ENCODE data around the gene ARF5. TPM values are rescaled to one million over a fixed set of nuclear protein-coding genes. Genes with fewer than 3 reads are reported as not detected.

Gene ARF5
- total RNA-seq, 1 experiment from 2014 or later, result 172 TPM

DNA sequence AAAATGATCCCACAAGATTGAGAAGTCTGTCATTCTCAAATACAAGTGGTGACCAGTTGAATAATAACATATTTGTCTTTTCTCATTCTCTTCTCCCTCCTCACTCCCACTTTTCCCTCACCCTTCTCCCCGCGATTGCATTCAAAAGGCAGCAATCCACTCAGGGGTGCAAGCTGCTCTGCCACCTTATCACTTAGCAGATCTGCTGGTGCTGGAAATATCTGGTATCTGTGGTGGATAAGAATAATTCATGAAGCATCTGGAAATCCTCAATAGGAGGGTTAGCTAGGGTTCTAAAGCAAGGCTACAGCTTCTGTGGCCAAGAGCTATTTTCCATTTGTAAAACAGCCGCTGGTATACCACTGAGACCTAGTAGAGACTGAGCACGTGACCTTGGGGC is 46.7 kb upstream of the ARF5 start:
- TF ChIP-seq, protein P1, sequence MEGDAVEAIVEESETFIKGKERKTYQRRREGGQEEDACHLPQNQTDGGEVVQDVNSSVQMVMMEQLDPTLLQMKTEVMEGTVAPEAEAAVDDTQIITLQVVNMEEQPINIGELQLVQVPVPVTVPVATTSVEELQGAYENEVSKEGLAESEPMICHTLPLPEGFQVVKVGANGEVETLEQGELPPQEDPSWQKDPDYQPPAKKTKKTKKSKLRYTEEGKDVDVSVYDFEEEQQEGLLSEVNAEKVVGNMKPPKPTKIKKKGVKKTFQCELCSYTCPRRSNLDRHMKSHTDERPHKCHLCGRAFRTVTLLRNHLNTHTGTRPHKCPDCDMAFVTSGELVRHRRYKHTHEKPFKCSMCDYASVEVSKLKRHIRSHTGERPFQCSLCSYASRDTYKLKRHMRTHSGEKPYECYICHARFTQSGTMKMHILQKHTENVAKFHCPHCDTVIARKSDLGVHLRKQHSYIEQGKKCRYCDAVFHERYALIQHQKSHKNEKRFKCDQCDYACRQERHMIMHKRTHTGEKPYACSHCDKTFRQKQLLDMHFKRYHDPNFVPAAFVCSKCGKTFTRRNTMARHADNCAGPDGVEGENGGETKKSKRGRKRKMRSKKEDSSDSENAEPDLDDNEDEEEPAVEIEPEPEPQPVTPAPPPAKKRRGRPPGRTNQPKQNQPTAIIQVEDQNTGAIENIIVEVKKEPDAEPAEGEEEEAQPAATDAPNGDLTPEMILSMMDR (IDR thresholded peaks at IDR 0.05; ENCODE audit: insufficient read depth in 1 of 2, low read depth in 1 of 2, low read length in 1 of 2, severe bottlenecking in 1 of 2, unreplicated experiment in 1 of 2), result no peak
- H3K36me3 Mint-ChIP-seq (ENCODE audit: insufficient read depth, unreplicated experiment), result peaks cover 5% of the 10 kb centered on the region

DNA sequence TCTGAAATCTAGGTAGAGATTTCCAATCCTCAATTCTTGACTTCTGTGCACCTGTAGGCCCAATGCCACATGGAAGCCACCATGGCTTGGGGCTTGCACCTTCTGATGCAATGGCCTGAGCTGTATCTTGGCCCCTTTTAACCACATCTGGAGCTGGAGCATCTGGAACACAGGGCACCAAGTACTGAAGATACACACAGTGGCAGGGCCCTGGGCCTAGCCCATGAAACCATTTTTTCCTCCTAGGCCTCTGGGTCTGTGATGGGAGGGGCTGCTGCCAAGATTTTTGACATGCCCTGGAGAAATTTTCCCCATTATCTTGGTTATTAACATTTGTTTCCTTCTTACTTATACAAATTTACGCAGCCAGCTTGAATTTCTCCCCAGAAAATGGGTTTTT is 41.9 kb upstream of the ARF5 start:
- no peaks in the 10 kb centered on the region for H3K27me3 ChIP-seq (replicated peaks; ENCODE audit: control insufficient read depth, insufficient read depth, low read length)
- intact Hi-C loops (cut with micrococcal nuclease; ENCODE audit: unreplicated experiment), result no loop called here
- no peaks in the 10 kb centered on the region for H3K4me1 Mint-ChIP-seq (ENCODE audit: low read depth, unreplicated experiment)
- H3K27ac Mint-ChIP-seq (ENCODE audit: unreplicated experiment), result no peak overlapping the region
- no peaks in the 10 kb centered on the region for H3K27me3 Mint-ChIP-seq (ENCODE audit: insufficient read depth, unreplicated experiment)
- TF ChIP-seq, protein P1 (IDR thresholded peaks at IDR 0.05; ENCODE audit: insufficient read depth in 1 of 2, low read depth in 1 of 2, low read length in 1 of 2, severe bottlenecking in 1 of 2, unreplicated experiment in 1 of 2), result no peak
- peaks cover 5% of the 10 kb centered on the region for H3K36me3 Mint-ChIP-seq (ENCODE audit: insufficient read depth, unreplicated experiment)
- no peak for DNase-seq
- H3K4me3 ChIP-seq (ENCODE audit: low read depth, low read length), result no peak overlapping the region
- no TSS peak for BruUV-seq (replicated peaks)
- H3K9me3 ChIP-seq, result peaks cover 20% of the 10 kb centered on the region; the same call in 1 of the 2 replicates
- POLR2A ChIA-PET, result no interaction called here
- H3K36me3 ChIP-seq (ENCODE audit: control insufficient read depth, insufficient read depth, low read length), result no peaks in the 10 kb centered on the region
- no peak overlapping the region for H3K4me3 Mint-ChIP-seq (ENCODE audit: unreplicated experiment)
- H3K9me3 Mint-ChIP-seq (ENCODE audit: unreplicated experiment), result peaks cover 30% of the 10 kb centered on the region
- CTCF ChIA-PET, result no interaction called here
- no peaks in the 10 kb centered on the region for H3K4me1 ChIP-seq

More for the DNA sequence above, 46.7 kb upstream of the ARF5 start:
- peaks cover 14% of the 10 kb centered on the region for H3K27me3 Mint-ChIP-seq (ENCODE audit: insufficient read depth, unreplicated experiment)
- Histone ChIP-seq H3K4me3 (ENCODE audit: low read depth, low read length) (no peak overlapping the region), H3K4me1 (no peaks in the 10 kb centered on the region), H3K27me3 (replicated peaks; ENCODE audit: control insufficient read depth, insufficient read depth, low read length) (no peaks in the 10 kb centered on the region), H3K9me3 (peaks cover 6% of the 10 kb centered on the region; the same call in 1 of the 2 replicates), H3K36me3 (ENCODE audit: control insufficient read depth, insufficient read depth, low read length) (no peaks in the 10 kb centered on the region)
- no peak overlapping the region for H3K4me3 Mint-ChIP-seq (ENCODE audit: unreplicated experiment)
- POLR2A ChIA-PET, result no interaction called here
- no TSS peak for BruUV-seq (replicated peaks)
- DNase-seq, result no peak
- CTCF ChIA-PET, result no interaction called here
- intact Hi-C loops (cut with micrococcal nuclease; ENCODE audit: unreplicated experiment), result no loop called here
- peaks cover 30% of the 10 kb centered on the region for H3K9me3 Mint-ChIP-seq (ENCODE audit: unreplicated experiment)
- no peak overlapping the region for H3K27ac Mint-ChIP-seq (ENCODE audit: unreplicated experiment)
- H3K4me1 Mint-ChIP-seq (ENCODE audit: low read depth, unreplicated experiment), result no peaks in the 10 kb centered on the region

DNA sequence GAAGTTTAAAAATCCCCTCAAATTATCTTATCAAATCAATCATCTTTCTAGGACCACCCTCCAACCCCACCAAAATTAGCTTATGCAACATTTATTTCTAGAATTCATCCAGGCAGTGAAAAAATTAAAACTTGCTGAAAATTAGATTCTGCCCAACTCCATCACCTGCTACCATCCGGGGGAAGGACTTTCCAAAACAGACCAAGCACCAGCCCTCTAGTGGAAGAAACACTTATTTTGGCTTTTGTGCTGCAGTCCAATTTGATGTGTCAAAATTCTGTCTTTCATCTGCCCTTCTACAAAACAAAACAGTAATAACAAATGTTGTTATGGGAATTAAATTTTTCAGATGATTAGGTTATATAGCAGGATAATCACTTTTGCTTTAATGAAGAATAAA is 38.0 kb upstream of the ARF5 start:
- no peaks in the 10 kb centered on the region for H3K4me1 ChIP-seq
- TF ChIP-seq, protein P1 (IDR thresholded peaks at IDR 0.05; ENCODE audit: insufficient read depth in 1 of 2, low read depth in 1 of 2, low read length in 1 of 2, severe bottlenecking in 1 of 2, unreplicated experiment in 1 of 2), result peak in 1 of 2 experiments; percentile 20
- BruUV-seq (replicated peaks), result no TSS peak
- no peak overlapping the region for H3K4me3 ChIP-seq (ENCODE audit: low read depth, low read length)
- Mint-ChIP-seq H3K4me3 (ENCODE audit: unreplicated experiment) (no peak overlapping the region), H3K9me3 (ENCODE audit: unreplicated experiment) (peaks cover 28% of the 10 kb centered on the region), H3K36me3 (ENCODE audit: insufficient read depth, unreplicated experiment) (peaks cover 4% of the 10 kb centered on the region), H3K4me1 (ENCODE audit: low read depth, unreplicated experiment) (no peaks in the 10 kb centered on the region), H3K27ac (ENCODE audit: unreplicated experiment) (no peak overlapping the region), H3K27me3 (ENCODE audit: insufficient read depth, unreplicated experiment) (no peaks in the 10 kb centered on the region)
- intact Hi-C loops (cut with micrococcal nuclease; ENCODE audit: unreplicated experiment), result no loop called here
- ChIA-PET POLR2A (no interaction called here), CTCF (no interaction called here)
- H3K36me3 ChIP-seq (ENCODE audit: control insufficient read depth, insufficient read depth, low read length), result no peaks in the 10 kb centered on the region
- H3K9me3 ChIP-seq, result peaks cover 20% of the 10 kb centered on the region; the same call in 1 of the 2 replicates
- H3K27me3 ChIP-seq (replicated peaks; ENCODE audit: control insufficient read depth, insufficient read depth, low read length), result no peaks in the 10 kb centered on the region
- no peak for DNase-seq

Data from Caco-2 (cell line).